Stimulated activated CD8-positive, alpha-beta memory T cell treated with anti-CD3 and anti-CD28 coated beads, Interleukin-4, amount 100 ng/mL, for 48 hours (primary cell): ENCODE measurements around the gene HIP1.

Source experiments
- DNase-seq: peaks from one replicate; pipeline ENCODE4 v3.0.0-alpha.2; 2020

HIP1 gene

DNA sequence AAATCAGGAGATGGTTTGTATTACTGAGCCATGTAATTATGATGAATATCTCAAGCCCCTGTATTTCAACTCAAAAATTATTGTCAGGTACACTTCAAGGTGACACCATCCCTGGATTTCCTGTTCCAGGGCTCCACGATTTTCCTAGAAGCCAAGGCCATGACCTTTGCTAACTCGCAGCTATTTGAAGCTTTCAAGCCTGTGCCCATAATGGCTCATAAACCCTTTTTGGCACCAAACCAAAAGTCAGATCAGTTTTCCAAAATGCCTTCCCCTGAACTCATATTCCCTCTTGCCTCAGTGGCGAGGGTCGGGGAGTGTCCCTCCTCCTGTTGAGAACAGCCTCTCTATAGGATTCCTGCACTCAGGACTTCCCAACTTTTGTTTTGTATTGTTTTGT is 70.8 kb downstream of the HIP1 start:
- DNase-seq, result no peak

DNA sequence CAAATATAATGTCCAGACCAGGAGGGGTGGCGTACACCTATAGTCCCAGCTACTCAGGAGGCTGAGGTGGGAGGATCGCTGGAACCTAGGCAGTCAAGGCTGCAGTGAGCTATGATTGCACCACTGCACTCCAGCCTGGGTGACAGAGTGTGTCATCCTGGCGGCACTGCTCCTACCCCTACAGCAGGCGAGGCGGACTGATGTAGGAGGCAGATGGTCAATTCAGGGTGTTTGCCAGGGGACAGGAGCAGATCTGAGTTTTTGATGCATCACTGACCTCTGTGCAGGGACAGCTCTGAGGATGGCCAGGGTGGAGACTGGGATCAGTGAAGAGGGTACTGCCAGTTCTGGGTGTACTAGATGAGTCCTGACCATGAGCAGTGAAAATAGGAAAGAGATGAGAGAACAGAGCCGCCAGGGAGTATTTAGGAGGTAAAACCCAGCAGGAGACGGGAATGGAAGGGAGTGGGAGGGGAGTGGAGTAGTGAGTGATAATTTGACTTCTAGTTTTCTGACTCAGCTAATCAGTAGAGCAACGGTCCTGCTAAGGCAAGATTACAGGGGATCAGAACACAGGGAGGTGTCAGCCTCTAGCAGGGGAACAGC is 75.3 kb downstream of the HIP1 start:
- DNase-seq, result no peak

DNA sequence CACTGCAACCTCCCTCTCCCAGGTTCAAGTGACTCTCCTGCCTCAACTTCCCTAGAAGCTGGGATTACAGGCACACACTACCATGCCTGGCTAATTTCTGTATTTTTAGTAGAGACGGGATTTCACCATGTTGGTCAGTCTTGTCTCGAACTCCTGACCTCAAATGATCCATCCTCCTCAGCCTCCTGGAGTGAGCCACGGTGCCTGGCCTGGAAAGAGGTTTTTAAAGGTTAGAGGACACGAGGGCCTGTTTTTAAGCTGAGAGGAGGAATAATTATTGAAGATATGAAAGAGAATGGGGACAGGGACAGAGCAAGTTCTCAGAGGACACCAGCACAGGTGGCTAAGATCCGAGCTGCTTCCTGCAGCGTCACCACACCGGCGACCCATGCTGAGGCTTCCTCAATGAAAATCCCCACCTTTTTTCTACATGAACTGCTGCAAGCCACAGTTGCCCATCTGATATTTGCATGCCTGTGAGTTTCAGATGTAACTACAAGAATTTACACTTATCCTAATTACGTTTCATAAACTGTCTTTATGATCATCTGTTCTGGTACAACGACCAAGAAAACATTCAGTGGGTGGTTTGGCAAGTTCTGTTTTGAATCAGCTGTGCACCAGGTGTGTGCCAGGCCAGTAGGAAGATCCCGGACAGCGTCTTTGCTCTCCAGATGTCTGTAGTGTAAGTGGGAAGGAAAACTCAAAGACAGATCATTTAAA is 76.0 kb downstream of the HIP1 start:
- no peak for DNase-seq

DNA sequence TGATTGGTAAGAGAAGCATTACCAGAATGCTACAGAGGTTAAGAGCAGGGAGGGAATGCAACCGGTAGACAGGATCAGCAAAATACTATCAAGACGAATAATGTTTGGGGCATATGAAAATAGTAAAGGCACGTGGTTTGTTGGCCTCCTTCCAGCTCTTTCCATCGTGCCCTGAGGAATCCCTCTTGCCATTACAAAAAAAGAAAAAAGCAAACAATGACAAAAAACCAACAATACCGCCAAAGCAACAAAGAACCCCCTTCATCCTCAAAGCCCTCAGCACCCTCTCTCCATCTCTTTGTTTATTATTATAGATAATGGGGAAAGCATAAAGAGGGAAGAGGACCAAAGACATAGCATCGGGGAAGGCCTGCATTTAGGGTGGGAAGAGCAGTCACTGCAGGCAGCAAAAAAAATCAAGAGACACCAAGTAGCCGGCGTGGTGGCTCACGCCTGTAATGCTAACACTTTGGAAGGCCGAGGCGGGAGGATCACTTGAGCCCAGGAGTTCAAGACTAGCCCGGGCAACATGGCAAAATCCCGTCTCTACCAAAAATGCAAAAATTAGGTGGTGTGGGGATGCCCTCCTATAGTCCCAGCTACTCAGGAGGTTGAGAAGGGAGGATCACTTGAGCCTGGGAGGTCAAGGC is 78.0 kb downstream of the HIP1 start:
- DNase-seq, result no peak

DNA sequence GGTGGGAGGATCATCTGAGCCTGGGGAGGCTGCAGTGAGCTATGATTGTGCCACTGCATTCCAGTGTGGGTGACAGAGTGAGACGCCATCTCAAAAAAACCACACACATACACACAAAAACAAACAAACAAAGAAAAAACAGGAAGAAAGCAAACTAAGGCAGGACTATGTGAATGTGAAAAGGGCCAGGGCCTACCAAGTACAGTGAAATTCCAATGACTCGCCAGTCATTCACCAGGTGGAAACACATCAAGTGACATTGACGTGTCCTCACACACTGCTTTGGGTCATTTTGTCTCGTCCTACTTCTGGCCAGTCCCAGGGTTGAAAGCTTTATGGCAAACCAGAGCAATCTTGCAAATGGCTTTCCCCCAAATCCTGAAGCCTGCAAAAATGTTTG is 79.9 kb downstream of the HIP1 start:
- DNase-seq, result no peak

DNA sequence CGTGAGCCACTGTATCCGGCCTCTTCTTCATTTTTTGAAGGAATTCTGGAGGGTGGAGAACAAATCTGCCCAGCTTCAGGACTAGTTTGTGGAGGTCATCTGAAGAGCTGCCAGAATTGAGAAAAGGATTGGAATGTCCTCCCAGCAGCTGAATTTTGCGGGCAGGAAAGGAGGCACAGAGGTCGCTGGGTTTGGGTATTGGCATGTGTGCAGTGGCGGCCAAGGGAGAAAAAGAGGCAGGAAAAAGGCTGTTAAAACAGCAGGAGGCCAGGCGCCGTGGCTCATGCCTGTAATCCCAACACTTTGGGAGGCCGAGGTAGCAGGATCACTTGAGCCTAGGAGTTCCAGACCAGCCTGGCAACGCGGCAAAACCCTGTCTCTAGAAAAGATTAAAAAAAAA is 80.4 kb downstream of the HIP1 start:
- no peak for DNase-seq

DNA sequence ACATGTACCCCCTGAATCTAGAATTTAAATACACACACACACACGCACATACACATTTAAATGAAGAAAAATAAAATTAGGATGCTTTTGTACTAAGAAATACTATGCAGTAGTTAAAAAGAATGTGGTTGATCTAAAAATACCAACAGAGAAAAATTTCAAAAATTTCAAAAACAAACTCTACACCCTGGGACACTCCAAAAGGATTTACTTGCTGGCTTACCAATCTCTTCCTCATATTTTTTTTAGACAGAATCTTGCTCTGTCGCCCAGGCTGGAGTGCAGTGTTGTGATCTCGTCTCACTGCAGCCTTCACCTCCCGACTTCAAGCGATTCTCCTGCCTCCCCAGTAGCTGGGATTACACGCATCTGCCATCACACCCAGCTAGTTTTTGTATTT is 80.9 kb downstream of the HIP1 start:
- no peak for DNase-seq

DNA sequence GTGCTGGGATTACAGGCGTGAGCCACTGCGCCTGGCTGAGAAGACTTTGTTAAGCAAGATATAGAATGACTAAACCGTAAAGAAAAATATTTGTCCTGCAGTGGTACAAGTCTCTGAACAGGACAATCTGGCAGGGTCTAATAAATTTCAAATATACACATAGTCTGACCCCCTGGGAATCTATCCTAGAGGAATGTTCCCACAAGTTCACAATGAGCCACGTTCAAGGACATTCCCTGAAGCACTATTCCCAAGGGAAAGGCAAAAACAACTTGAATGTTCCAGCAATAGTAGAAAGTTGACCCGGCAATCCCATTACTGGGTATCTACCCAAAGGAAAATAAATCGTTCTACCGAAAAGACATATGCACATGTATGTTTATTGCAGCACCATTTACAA is 82.0 kb downstream of the HIP1 start:
- no peak for DNase-seq

DNA sequence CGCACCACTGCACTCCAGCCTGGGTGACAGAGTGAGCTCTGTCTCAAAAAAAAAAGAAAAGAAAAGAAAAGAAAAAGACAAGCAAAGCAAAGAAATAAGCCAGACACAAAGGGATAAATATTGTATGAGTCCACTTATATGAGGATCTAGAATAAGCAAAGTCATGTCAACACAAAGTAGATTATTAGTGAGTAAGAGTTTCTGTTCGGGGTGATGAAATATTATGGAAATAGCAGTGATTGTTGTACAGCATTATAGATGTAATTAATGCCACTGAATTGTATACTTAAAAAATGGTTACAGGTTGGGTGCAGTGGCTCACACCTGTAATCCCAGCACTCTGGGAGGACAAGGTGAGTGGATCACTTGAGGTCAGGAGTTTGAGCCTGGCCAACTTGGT is 83.2 kb downstream of the HIP1 start:
- no peak for DNase-seq

DNA sequence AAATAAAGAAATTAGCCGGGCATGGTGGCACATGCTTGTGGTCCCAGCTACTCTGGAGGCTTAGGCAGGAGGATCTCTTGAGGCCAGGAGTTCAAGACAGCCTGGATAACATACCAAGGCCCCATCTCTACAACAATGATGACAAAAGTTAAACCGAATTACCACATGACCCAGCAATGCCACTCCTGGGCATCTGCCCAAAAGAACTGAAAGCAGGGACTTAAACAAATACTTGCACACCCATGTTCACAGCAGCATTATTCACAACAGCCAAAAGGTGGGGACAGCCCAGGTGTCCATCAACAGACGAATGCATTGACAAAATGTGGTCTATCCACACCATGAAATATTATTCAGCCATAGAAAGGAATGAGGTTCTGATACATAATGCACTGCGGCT is 83.9 kb downstream of the HIP1 start:
- DNase-seq, result no peak

DNA sequence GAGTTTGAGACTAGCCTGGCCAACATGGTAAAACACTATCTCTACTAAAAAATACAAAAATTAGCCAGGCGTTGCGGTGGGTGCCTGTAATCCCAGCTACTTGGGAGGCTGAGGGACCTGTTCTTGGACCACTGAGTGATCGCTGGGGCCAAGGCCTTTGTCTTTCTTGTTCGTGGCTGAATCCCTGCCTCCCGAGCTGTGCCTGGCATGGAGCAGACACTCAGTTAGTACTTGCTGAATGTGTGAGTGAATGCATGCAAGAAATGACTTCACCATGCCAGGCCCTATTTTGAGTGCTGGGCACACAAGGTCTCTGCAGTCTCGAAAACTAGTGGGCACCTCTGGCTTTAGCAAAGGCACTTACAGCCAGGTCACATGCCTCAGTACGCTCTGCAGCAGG is 85.1 kb downstream of the HIP1 start:
- DNase-seq, result no peak

DNA sequence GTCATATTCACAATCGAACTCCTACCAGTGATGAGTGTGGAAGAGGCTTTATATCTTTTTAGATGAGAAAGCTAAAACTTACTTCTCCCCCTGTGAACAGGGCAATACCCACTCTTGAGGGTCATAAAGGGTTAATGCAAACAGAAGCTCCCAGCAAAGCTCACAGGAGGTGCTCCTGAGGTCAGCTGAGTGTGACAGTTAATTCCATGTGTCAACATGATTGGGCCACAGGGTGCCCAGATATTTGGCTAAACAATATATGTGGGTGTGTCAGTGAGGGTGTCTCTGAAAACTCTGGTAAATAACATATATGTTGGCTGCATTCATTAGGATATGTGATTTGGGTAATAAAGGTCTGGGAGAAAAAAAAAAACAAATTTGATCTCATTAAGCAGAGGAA is 86.0 kb downstream of the HIP1 start:
- DNase-seq, result no peak

DNA sequence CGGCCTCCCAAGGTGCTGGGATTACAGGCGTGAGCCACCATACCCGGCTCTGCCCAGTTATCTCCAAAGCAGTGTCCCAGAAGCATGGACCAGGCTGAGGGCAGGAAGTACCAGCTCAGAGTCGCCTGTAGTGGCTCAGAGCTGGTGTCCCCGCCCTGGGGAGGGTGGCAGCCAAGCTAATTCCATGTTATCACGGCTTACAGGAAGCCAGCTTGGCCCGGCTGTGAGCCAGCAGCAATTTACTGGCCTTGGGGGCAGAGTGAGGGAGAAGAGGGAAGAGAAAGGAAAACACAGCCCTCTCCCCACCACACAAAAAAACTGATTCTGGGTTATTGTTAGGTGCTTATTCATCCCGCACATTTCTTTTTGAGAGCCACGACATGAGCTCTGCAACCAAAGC is 88.1 kb downstream of the HIP1 start:
- no peak for DNase-seq

DNA sequence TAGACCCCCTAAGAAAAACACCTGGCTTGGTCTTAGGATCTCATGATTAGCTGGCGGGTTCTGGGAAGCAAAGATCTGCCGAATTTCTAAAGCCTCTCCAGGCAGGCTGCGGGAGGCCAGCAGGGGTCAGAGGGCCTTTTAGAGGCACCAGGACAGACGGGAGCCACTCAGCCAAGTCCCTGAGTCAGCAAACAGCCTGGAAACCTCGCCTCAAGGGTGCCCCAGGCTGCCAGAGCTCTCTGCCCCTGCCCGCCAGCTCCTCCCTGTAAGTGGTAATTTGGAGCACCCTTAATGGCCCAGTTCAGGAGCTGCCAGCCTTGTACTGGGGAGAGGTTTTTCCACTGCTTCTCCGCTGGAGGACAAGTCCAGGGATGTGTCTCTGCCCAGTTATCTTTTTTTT is 88.7 kb downstream of the HIP1 start:
- no peak for DNase-seq

DNA sequence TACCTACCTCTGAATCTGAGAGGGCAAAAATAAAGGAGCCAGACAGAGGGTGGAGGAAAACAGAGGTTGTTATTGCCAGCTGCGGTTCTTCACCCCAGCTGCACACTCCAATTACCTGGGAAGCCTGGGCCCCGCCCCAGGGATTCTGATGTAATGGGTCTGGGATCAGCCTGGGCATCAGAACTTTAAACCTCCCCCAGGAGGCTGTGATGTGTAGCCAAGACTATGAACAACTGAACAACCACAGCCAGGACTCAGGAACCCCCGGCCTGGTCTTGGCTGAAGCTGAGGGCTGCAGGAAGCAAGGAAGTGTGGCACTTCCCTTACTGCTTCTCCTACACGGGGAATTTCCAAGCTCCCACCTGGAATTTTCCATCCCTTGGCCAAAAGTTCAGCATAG is 89.3 kb downstream of the HIP1 start:
- DNase-seq, result no peak

DNA sequence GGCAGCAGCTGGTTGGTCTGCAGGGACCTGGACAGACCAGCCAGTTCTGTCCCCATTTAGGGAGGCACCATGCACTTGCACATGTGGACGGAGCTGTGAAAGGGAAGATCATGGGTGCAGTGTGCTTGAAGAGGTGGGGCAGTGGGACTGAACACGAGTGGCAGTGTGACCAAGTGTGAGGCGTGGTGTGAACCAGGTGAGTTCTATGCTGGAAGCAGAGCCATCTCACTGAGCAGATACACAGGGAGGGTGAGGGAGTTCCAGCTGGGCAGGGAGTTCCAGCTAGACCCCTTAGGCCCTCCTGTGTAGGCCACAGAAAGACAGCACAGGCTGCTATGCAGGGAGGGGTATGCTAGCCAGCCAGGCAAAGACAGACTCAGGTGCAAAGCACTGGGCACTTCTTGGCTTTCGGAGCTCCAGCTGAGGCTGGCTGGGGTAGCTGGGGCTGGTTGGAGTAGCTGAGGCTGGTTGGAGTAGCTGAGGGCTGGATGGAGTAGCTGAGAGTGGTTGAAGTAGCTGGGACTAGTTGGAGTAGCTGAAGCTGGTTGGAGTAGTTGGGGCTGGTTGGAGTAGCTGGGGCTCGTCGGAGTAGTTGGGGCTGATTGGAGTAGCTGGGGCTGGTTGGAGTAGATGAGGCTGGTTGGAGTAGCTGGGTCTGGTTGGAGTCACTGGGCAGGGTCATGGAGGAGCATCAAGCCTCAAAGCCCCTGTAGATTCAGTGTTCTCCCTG is 90.9 kb downstream of the HIP1 start:
- no peak for DNase-seq

DNA sequence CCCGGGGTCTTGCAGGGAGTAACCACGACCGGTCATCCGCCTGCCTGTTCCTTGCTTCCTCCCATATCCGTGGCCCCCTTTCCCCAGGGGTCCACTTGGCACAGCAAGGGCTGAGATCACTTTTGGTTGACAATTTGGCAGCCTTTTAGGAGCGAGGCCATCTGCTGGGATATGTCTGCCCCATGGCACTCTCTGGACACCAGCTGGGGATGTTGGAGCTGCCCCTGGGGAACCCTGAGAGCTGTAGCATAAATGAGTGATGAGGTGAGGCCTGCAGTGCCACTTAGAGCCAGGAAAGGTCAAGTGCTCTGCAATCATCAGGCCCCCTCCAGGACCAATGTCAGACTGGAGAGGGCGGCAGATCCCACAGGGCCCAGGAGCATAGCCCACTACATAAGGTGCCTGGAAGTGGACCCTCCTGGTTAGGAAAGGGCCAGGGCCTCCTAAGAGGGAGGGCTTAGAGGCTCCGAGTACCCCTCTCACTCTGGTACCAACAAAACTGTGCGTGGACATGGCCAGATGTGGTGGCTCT is 92.1 kb downstream of the HIP1 start:
- DNase-seq, result no peak

DNA sequence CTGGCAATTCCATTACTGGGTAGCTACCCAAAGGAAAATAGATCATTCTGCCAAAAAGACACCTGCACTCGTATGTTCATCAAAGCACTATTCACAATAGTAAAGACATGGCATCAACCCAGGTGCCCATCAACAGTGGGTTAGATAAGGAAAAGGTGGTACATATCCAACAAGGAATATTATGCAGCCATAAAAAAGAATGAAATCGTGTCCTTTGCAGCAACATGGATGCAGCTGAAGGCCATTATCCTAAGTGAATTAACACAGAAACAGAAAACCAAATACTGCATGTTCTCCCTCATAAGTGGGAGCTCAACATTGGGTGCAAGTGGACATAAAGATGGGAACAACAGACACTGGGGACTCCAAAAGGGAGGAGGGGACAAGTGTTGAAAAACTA is 93.2 kb downstream of the HIP1 start:
- DNase-seq, result no peak

DNA sequence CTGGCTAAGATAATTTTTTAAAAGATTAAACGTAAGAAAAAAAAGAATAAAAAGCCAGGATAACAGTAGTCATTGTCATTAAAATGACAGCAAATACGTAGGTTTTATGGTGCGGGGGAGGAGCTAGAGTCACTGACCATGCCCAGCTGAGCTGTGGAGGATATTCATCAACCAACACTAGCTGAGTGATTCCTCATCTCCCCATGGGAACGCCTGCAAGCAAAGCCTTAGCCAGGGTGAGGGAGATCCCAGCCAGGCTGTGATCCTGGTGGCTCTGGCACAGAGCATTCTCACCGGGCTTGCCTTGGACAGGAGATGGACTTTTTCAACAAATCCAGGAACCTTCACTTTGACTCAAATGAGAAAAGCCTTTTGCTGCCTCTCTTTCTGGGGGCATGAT is 94.2 kb downstream of the HIP1 start:
- DNase-seq, result no peak

DNA sequence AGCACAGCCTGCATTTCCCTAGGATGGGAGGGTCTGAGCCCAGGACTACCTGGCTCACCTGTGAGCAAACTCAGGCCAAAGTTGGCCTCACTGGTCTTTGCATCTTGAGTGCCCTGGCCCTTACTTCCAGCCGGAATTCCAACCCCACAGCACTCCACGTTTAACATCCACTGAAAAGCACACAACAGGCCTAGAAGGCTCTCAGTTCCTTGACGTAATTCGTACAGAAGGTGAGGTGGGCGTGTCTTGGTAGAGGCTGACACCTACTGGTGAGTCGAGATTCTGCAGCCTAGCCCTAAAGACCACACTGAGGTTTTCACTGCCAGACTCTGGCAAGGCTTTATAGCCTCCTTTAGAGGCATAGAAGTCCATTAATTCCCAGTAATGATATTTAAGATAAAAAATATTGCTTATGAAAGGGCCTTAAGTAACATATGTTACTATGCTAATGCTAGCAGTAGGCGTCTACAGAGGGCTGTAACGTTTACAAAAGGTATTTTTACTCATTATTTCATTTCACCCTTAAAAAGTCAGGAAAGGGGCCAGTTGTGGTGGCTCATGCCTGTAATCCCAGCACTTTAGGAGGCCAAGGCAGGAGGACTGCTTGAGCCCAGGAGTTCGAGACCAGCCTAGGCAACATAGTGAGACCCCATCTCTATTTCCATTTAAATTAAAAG is 95.8 kb downstream of the HIP1 start:
- DNase-seq, result peak; percentile 82

DNA sequence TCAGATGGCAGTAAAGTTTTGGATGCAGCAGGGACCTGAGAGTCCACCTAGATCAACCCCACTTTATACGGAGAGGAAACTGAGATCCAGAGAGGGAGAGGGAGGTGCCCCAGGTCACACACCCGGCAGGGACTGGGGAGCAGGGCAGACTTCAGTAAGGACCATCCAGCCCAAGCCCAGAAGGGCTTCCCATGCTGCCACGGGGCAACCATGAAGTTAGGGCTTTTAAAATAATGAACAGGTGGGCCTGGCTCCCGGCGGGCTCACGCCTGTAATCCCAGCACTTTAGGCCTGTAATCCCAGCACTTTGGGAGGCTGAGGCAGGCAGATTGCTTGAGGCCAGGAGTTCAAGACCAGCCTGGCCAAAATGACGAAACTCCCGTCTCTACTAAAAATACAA is 98.5 kb downstream of the HIP1 start:
- no peak for DNase-seq

DNA sequence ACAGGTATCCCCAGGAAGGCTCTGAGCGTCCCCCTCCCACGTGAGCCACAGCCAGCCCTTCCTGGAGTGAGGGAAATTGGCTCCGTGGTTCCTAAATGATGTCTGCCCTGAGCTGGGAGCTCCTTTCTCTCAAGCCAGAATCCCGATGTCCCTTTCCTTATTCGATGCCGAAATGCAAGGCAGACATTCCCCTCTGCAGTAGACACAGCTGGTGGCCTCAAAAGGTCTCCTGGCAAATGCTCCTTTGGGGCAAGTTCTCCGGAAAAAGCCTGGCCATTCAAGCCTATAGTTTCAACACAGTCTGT is 98.9 kb downstream of the HIP1 start:
- no peak for DNase-seq
